ENCODE data around the gene CARD8.
A peak's percentile ranks its signal among the peaks of the same experiment; 100 is the strongest.

Gene CARD8, protein sequence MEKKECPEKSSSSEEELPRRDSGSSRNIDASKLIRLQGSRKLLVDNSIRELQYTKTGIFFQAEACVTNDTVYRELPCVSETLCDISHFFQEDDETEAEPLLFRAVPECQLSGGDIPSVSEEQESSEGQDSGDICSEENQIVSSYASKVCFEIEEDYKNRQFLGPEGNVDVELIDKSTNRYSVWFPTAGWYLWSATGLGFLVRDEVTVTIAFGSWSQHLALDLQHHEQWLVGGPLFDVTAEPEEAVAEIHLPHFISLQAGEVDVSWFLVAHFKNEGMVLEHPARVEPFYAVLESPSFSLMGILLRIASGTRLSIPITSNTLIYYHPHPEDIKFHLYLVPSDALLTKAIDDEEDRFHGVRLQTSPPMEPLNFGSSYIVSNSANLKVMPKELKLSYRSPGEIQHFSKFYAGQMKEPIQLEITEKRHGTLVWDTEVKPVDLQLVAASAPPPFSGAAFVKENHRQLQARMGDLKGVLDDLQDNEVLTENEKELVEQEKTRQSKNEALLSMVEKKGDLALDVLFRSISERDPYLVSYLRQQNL

GRCh38 chr19:48255376-48256303, at the start of gene CARD8:
Gene CARD8 (minus strand): TSS chr19:48255912. CDS start chr19:48241020, 14,892 bp downstream.
- Histone ChIP-seq H3K4me1 (peaks cover 71% of the 10 kb centered on the region), H3K4me2 (peak within 1 kb of the TSS; percentile 91), H3K9me3 (no peaks in the 10 kb centered on the region), H3K4me3 (peak within 1 kb of the TSS; percentile 74), H3K27ac (peak within 1 kb of the TSS; percentile 95), H4K20me1 (no peaks in the 10 kb centered on the region), H3K9ac (peak within 1 kb of the TSS; percentile 96), H3K36me3 (no peaks in the 10 kb centered on the region), H3K27me3 (no peaks in the 10 kb centered on the region)
- no peak for TF ChIP-seq Cebpa-rat (IDR thresholded peaks at IDR 0.05)

DNA sequence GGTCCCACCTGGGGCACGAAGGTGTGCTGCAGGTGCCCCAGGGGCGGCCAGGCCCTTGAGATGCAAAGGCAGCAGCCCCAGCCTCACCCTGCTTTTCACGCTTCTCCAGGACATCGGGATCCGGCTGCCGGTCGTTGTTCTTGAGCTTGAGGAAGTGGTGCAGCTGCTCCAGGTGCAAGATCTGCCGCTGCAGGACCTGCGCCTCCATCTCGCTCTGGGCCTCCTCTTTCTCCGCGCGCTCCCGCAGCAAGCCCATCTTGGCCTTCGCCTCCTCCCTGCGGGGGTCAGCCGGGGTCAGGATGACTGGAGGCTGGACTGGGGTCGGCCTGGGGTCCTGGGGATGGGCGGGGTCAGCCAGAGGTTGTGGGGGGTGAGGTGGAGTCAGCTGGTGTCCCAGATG, 48.2 kb upstream of the CARD8 start:
- H3K4me3 ChIP-seq: no peak overlapping the region
- H3K27me3 ChIP-seq: no peaks in the 10 kb centered on the region

DNA sequence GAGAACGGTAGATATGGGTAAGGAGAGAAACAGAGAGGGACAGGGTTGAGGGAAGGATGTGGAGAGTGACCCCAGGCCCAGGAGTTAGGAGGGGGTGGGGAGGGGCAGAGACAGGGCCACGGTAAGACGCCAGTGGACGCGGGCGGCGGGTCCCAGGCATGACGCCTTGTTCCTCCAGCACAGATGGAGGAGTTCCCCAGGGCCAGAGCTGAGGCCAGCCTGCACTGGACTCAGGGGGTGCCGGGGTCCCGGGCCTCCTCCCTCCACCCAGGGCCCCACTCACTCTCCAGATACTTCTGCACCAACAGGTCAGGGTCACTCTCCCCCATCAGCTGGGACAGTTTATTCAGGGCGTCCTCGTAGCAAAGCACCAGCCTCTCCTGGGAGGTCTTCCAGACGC, 47.7 kb upstream of the CARD8 start:
- no peaks in the 10 kb centered on the region for H4K20me1 ChIP-seq
- no peaks in the 10 kb centered on the region for H3K36me3 ChIP-seq
- H3K27ac ChIP-seq: 0 out of 2 replicates have a peak overlapping the region, but pooled peaks have one; percentile 18
- no peak overlapping the region for H3K9ac ChIP-seq
- no peaks in the 10 kb centered on the region for H3K9me3 ChIP-seq
- no peak for TF ChIP-seq Cebpa-rat (IDR thresholded peaks at IDR 0.05)
- no peak overlapping the region for H3K4me3 ChIP-seq
- H3K4me1 ChIP-seq: peaks cover 51% of the 10 kb centered on the region
- H3K27me3 ChIP-seq: no peaks in the 10 kb centered on the region
- H3K4me2 ChIP-seq: peak overlapping the region; percentile 55

More for the DNA sequence above, 48.2 kb upstream of the CARD8 start:
- no peak overlapping the region for H3K9ac ChIP-seq
- no peak overlapping the region for H3K27ac ChIP-seq
- peak overlapping the region; percentile 55 for H3K4me2 ChIP-seq
- no peak for TF ChIP-seq Cebpa-rat (IDR thresholded peaks at IDR 0.05)
- peaks cover 53% of the 10 kb centered on the region for H3K4me1 ChIP-seq
- H4K20me1 ChIP-seq: no peaks in the 10 kb centered on the region
- H3K9me3 ChIP-seq: no peaks in the 10 kb centered on the region
- no peaks in the 10 kb centered on the region for H3K36me3 ChIP-seq

DNA sequence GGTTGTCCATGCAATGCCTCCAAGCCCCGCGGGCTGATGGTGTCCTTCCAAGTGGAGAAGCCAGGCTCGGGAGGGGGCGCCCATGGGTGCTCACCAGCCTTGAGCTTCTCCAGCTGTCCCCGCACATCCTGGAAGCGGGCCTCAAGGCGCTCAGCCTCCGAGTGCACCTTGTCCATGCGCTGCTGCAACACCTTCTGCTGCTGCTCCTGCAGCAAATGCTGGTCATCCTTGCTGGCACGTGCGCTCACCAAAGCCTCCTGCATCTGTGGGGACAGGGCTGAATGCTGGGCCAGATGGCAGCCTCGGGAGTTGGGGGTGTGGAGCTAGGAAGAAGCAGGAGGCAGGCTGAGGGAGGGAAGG, 46.9 kb upstream of the CARD8 start:
- Histone ChIP-seq H3K9ac (no peak overlapping the region), H3K4me1 (peaks cover 50% of the 10 kb centered on the region), H3K4me2 (no peak overlapping the region), H3K9me3 (no peaks in the 10 kb centered on the region), H4K20me1 (no peaks in the 10 kb centered on the region), H3K27ac (no peak overlapping the region), H3K4me3 (no peak overlapping the region), H3K27me3 (no peaks in the 10 kb centered on the region), H3K36me3 (no peaks in the 10 kb centered on the region)
- TF ChIP-seq Cebpa-rat (IDR thresholded peaks at IDR 0.05): no peak

- H3K9ac ChIP-seq: no peak overlapping the region
- no peak for TF ChIP-seq Cebpa-rat (IDR thresholded peaks at IDR 0.05)
- no peaks in the 10 kb centered on the region for H3K9me3 ChIP-seq
- H3K4me2 ChIP-seq: no peak overlapping the region
- no peaks in the 10 kb centered on the region for H3K36me3 ChIP-seq
- H3K4me3 ChIP-seq: no peak overlapping the region
- no peaks in the 10 kb centered on the region for H3K27me3 ChIP-seq
- H3K27ac ChIP-seq: no peak overlapping the region
- H3K4me1 ChIP-seq: peaks cover 50% of the 10 kb centered on the region
- H4K20me1 ChIP-seq: no peaks in the 10 kb centered on the region
These were observed 46.3 kb upstream of the CARD8 start for GRCh38 chr19:48301886-48302599.

GRCh38 chr19:48297975-48298374, 42.3 kb upstream of the CARD8 start:
- peak overlapping the region; percentile 60 for H3K27ac ChIP-seq
- H3K9me3 ChIP-seq: no peaks in the 10 kb centered on the region
- H3K4me3 ChIP-seq: no peak overlapping the region
- no peak overlapping the region for H3K4me2 ChIP-seq
- TF ChIP-seq Cebpa-rat (IDR thresholded peaks at IDR 0.05): no peak
- H3K9ac ChIP-seq: no peak overlapping the region
- no peaks in the 10 kb centered on the region for H3K27me3 ChIP-seq
- peaks cover 46% of the 10 kb centered on the region for H3K4me1 ChIP-seq
- no peaks in the 10 kb centered on the region for H4K20me1 ChIP-seq
- no peaks in the 10 kb centered on the region for H3K36me3 ChIP-seq

- Histone ChIP-seq H3K27me3 (no peaks in the 10 kb centered on the region), H3K36me3 (no peaks in the 10 kb centered on the region), H3K27ac (peak overlapping the region; percentile 60), H3K9ac (no peak overlapping the region; the same call in 1 of the 2 replicates), H3K4me2 (peak overlapping the region; percentile 3; the same call in 1 of the 2 replicates), H3K9me3 (no peaks in the 10 kb centered on the region), H3K4me3 (no peak overlapping the region), H4K20me1 (no peaks in the 10 kb centered on the region), H3K4me1 (peaks cover 53% of the 10 kb centered on the region)
- no peak for TF ChIP-seq Cebpa-rat (IDR thresholded peaks at IDR 0.05)
These were observed 41.4 kb upstream of the CARD8 start for GRCh38 chr19:48296963-48297734.

- no peak overlapping the region for H3K9ac ChIP-seq
- H3K27ac ChIP-seq: no peak overlapping the region
- H3K9me3 ChIP-seq: no peaks in the 10 kb centered on the region
- no peak overlapping the region for H3K4me3 ChIP-seq
- H4K20me1 ChIP-seq: no peaks in the 10 kb centered on the region
- peaks cover 68% of the 10 kb centered on the region for H3K4me1 ChIP-seq
- no peaks in the 10 kb centered on the region for H3K36me3 ChIP-seq
- no peak for TF ChIP-seq Cebpa-rat (IDR thresholded peaks at IDR 0.05)
- peak overlapping the region; percentile 12; the same call in 1 of the 2 replicates for H3K4me2 ChIP-seq
- H3K27me3 ChIP-seq: no peaks in the 10 kb centered on the region
These were observed 39.7 kb upstream of the CARD8 start for GRCh38 chr19:48295458-48295857.

All from BLaER1 (cell line).